SK-N-SH (cell line): ENCODE measurements around the gene KAT6B. TPM values are rescaled to one million over a fixed set of nuclear protein-coding genes. Genes with fewer than 3 reads are reported as not detected.

ENCODE experiments used
- CTCF ChIA-PET: fragments of 300-600, 350-600 bp; formaldehyde crosslinking; extraction: SDS; loops from one replicate; lab custom pipeline; 2021; lab: Yijun Ruan, JAX
- POLR2A ChIA-PET: fragments of 350-600 bp; sonication (Branson Sonifier 250); formaldehyde crosslinking; extraction: SDS; loops from one replicate; lab custom pipeline; 2020; ENCODE audit warnings: antibody characterized with exemption, inconsistent platforms; lab: Yijun Ruan, JAX
- DNase-seq: peaks from one replicate; pipeline ENCODE4 v3.0.0; 2012
- H2AFZ ChIP-seq: fragments of 200-600 bp; sonication (generic); 2 replicates; pipeline ENCODE4 v1.8.1; 2016; ENCODE audit warnings: antibody characterized with exemption, mild to moderate bottlenecking, low read depth
- H3F3A ChIP-seq: fragments of 200-600 bp; sonication (generic); replicated peaks from 2 replicates; pipeline ENCODE3; 2016; ENCODE audit warnings: antibody characterized with exemption, mild to moderate bottlenecking; ENCODE audit not compliant: insufficient read depth
- H3K27ac ChIP-seq, 2 experiments: fragments of 200-500 bp in 1 of 2; fragments of 200-600 bp in 1 of 2; sonication (Bioruptor generic) in 1 of 2; sonication (generic), shearing (Covaris generic) in 1 of 2; 2 replicates each; pipeline versions ENCODE4 v1.5.1 to v1.6.1; 2014 to 2016; ENCODE audit warnings: low read depth in 2 of 2, inconsistent platforms in 1 of 2, low read length in 1 of 2, mild to moderate bottlenecking in 1 of 2, mixed read lengths in 1 of 2
- H3K27me3 ChIP-seq: fragments of 200-600 bp; sonication (generic), shearing (Covaris generic); 2 replicates; pipeline ENCODE4 v1.6.1; 2016; ENCODE audit warnings: mixed run types; ENCODE audit not compliant: insufficient read depth
- H3K36me3 ChIP-seq, 2 experiments: fragments of 200-500 bp in 1 of 2; fragments of 200-600 bp in 1 of 2; sonication (Bioruptor generic) in 1 of 2; sonication (generic) in 1 of 2; replicated peaks in 1 of 2; 2 replicates each; pipeline versions ENCODE3 to v1.5.1; 2014 to 2016; ENCODE audit warnings: low read length in 1 of 2, mild to moderate bottlenecking in 1 of 2; ENCODE audit not compliant: insufficient read depth in 2 of 2, control insufficient read depth in 1 of 2
- H3K4me1 ChIP-seq, 2 experiments: fragments of 200-500 bp in 1 of 2; fragments of 200-600 bp in 1 of 2; sonication (Bioruptor generic) in 1 of 2; sonication (generic), shearing (Covaris generic) in 1 of 2; 2 replicates each; pipeline versions ENCODE4 v1.5.1 to v1.6.1; 2014 to 2016; ENCODE audit warnings: low read depth in 1 of 2, low read length in 1 of 2, mixed run types in 1 of 2; ENCODE audit not compliant: insufficient read depth in 2 of 2, control insufficient read depth in 1 of 2
- H3K4me2 ChIP-seq: fragments of 200-600 bp; sonication (generic), shearing (Covaris generic); 2 replicates; pipeline ENCODE4 v1.6.1; 2017; ENCODE audit warnings: mixed run types
- H3K4me3 ChIP-seq, 2 experiments: fragments of 200-500 bp in 1 of 2; fragments of 200-600 bp in 1 of 2; sonication (Bioruptor generic) in 1 of 2; sonication (generic), shearing (Covaris generic) in 1 of 2; 2 replicates each; pipeline versions ENCODE4 v1.5.1 to v1.8.1; 2014 to 2016; ENCODE audit warnings: low read depth in 2 of 2, inconsistent platforms in 1 of 2, low read length in 1 of 2, mild to moderate bottlenecking in 1 of 2, mixed read lengths in 1 of 2, moderate library complexity in 1 of 2
- H3K79me2 ChIP-seq: fragments of 200-600 bp; sonication (generic); 2 replicates; pipeline ENCODE4 v1.8.1; 2017; ENCODE audit warnings: mild to moderate bottlenecking; ENCODE audit not compliant: insufficient read depth
- H3K9ac ChIP-seq: fragments of 200-600 bp; sonication (generic); 2 replicates; pipeline ENCODE4 v1.6.1; 2017; ENCODE audit warnings: mixed run types
- H3K9me2 ChIP-seq: fragments of 200-600 bp; sonication (generic); 2 replicates; pipeline ENCODE4 v1.6.1; 2017; ENCODE audit warnings: mixed run types
- H3K9me3 ChIP-seq: fragments of 200-600 bp; sonication (generic); 2 replicates; pipeline ENCODE4 v1.6.1; 2017; ENCODE audit warnings: mixed run types, mild to moderate bottlenecking, moderate library complexity
- H4K20me1 ChIP-seq: fragments of 200-600 bp; sonication (generic); 2 replicates; pipeline ENCODE4 v1.6.1; 2017; ENCODE audit warnings: mild to moderate bottlenecking, mixed run types; ENCODE audit not compliant: insufficient read depth
- ELF1 ChIP-seq: IDR thresholded peaks from 2 replicates; pipeline ENCODE4 v1.4.0; 2012
- EZH2phosphoT487 ChIP-seq: fragments of 200-600 bp; sonication (generic); IDR thresholded peaks from 2 replicates; pipeline ENCODE4 v1.6.1; 2017; ENCODE audit warnings: low read depth, mixed run types, mild to moderate bottlenecking, antibody characterized with exemption, moderate library complexity, borderline replicate concordance
- FOSL2 ChIP-seq: IDR thresholded peaks from 2 replicates; pipeline ENCODE4 v1.4.0; 2012; ENCODE audit warnings: low read depth, mild to moderate bottlenecking, moderate library complexity, borderline replicate concordance
- FOXJ3 ChIP-seq: sonication (generic); formaldehyde crosslinking; IDR thresholded peaks from 2 replicates; pipeline ENCODE4 v1.5.1; 2020; ENCODE audit warnings: mild to moderate bottlenecking, missing genetic modification reagents
- GABPA ChIP-seq: IDR thresholded peaks from 2 replicates; pipeline ENCODE4 v1.4.0; 2012; ENCODE audit warnings: low read depth, mild to moderate bottlenecking
- MAX ChIP-seq: IDR thresholded peaks from 2 replicates; pipeline ENCODE4 v1.4.0; 2012; ENCODE audit warnings: low read depth
- MXI1 ChIP-seq: IDR thresholded peaks from 2 replicates; pipeline ENCODE4 v1.6.1; 2012; ENCODE audit warnings: mild to moderate bottlenecking, low read depth, low read length, improper control_type of control experiment
- NFIC ChIP-seq: IDR thresholded peaks from 2 replicates; pipeline ENCODE4 v1.4.0; 2012; ENCODE audit warnings: borderline replicate concordance
- POLR2AphosphoS5 ChIP-seq: IDR thresholded peaks from 2 replicates; pipeline ENCODE4 v1.6.1; 2012; ENCODE audit warnings: low read depth, low read length
- RAD21 ChIP-seq: IDR thresholded peaks from 2 replicates; pipeline ENCODE4 v1.6.1; 2012; ENCODE audit warnings: mild to moderate bottlenecking, low read length
- RCOR1 ChIP-seq: fragments of 150-350 bp; IDR thresholded peaks from 2 replicates; pipeline ENCODE4 v1.6.1; 2017; ENCODE audit warnings: antibody characterized with exemption, low read length
- RXRA ChIP-seq: IDR thresholded peaks from 2 replicates; pipeline ENCODE4 v1.4.0; 2012; ENCODE audit warnings: low read depth, mild to moderate bottlenecking, borderline replicate concordance
- TAF1 ChIP-seq: IDR thresholded peaks from 2 replicates; pipeline ENCODE4 v1.6.1; 2012; ENCODE audit warnings: low read depth, mild to moderate bottlenecking, low read length, moderate library complexity, borderline replicate concordance
- YY1 ChIP-seq: IDR thresholded peaks from 2 replicates; pipeline ENCODE4 v1.4.0; 2012; ENCODE audit warnings: low read depth, mild to moderate bottlenecking
- WGBS: methylation state at CpG from one replicate; pipeline ENCODE4 v1.1.6; 2017; ENCODE audit warnings: low lambda C conversion rate; 5-methylcytosine and 5-hydroxymethylcytosine counted together
- polyA plus RNA-seq, 3 experiments: library from polyadenylated mRNA; depleted of rRNA; stranded (reverse); fragments of >200 nt; gene quantifications; 2 replicates each; pipeline ENCODE4 v1.2.3, GENCODE V29; 2012
- TF ChIP-seq, protein P1 (sequence below): IDR thresholded peaks from 2 replicates; pipeline ENCODE4 v1.6.1; 2012; ENCODE audit warnings: mild to moderate bottlenecking, low read depth, low read length, moderate library complexity
- TF ChIP-seq, protein P2 (sequence below): IDR thresholded peaks from 2 replicates; pipeline ENCODE4 v1.4.0; 2012; ENCODE audit warnings: low read depth, borderline replicate concordance

KAT6B gene
- polyA plus RNA-seq, 1 of the 3 experiments (the other 2 are of a cell fraction), result 4.3 TPM

DNA sequence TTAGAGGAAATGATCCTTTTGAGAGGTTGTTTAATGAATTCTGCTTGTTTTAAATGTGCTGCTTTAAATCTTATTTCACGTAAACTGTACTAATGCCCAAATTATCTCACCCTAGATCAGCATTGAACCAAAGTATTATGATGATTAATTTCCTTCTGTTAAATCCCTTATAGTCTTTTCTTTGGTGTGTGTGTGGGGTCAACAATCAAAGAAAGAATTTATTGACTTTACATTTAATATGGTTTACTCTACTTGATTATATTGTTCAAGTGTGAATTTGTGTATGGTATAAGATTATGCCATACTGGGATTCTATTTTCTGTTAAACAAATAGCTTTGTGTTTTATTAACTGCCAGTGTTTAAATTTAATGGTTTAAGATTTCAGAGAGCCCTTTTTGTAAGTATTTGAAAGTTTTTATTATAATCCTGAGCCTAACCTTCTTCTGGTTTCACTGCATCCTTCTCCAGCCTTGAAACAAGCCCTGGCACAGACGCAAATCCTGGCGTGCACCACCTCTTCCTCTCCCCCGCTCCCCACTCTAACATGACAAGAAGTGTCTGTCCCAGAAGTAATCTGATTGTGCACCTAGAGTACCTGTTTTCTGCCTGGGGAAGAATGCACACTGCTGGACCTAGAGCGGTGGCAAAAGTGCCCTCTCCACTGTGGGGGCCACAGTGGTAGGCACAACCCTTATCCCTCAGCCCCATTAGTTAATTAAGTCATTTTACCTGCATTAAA lies 70.6 kb downstream of the KAT6B start:
- 90% methylated on average over 5 of the region's 5 CpGs for WGBS
- H3K36me3 ChIP-seq, result no peaks in the 10 kb centered on the region
- H2AFZ ChIP-seq, result no peak overlapping the region
- H4K20me1 ChIP-seq, result peaks cover 27% of the 10 kb centered on the region; the same call in 1 of the 2 replicates
- H3K9me2 ChIP-seq, result no peaks in the 10 kb centered on the region
- no peak for DNase-seq
- no peak overlapping the region; the same call in 1 of the 2 replicates for H3K4me2 ChIP-seq
- CTCF ChIA-PET, result no interaction called here
- H3K4me1 ChIP-seq, result peaks cover 20% of the 10 kb centered on the region in 2 experiments; a peak in 3 of 4 replicates
- H3K79me2 ChIP-seq, result peaks cover 69% of the 10 kb centered on the region
- no peaks in the 10 kb centered on the region for H3K9me3 ChIP-seq
- no peak overlapping the region for H3K4me3 ChIP-seq
- TF ChIP-seq YY1, result no peak
- no peak for TF ChIP-seq RXRA
- TF ChIP-seq RCOR1, result no peak
- TF ChIP-seq FOXJ3, result no peak
- TF ChIP-seq, protein P1, sequence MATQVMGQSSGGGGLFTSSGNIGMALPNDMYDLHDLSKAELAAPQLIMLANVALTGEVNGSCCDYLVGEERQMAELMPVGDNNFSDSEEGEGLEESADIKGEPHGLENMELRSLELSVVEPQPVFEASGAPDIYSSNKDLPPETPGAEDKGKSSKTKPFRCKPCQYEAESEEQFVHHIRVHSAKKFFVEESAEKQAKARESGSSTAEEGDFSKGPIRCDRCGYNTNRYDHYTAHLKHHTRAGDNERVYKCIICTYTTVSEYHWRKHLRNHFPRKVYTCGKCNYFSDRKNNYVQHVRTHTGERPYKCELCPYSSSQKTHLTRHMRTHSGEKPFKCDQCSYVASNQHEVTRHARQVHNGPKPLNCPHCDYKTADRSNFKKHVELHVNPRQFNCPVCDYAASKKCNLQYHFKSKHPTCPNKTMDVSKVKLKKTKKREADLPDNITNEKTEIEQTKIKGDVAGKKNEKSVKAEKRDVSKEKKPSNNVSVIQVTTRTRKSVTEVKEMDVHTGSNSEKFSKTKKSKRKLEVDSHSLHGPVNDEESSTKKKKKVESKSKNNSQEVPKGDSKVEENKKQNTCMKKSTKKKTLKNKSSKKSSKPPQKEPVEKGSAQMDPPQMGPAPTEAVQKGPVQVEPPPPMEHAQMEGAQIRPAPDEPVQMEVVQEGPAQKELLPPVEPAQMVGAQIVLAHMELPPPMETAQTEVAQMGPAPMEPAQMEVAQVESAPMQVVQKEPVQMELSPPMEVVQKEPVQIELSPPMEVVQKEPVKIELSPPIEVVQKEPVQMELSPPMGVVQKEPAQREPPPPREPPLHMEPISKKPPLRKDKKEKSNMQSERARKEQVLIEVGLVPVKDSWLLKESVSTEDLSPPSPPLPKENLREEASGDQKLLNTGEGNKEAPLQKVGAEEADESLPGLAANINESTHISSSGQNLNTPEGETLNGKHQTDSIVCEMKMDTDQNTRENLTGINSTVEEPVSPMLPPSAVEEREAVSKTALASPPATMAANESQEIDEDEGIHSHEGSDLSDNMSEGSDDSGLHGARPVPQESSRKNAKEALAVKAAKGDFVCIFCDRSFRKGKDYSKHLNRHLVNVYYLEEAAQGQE, result no peak
- TF ChIP-seq, protein P2, sequence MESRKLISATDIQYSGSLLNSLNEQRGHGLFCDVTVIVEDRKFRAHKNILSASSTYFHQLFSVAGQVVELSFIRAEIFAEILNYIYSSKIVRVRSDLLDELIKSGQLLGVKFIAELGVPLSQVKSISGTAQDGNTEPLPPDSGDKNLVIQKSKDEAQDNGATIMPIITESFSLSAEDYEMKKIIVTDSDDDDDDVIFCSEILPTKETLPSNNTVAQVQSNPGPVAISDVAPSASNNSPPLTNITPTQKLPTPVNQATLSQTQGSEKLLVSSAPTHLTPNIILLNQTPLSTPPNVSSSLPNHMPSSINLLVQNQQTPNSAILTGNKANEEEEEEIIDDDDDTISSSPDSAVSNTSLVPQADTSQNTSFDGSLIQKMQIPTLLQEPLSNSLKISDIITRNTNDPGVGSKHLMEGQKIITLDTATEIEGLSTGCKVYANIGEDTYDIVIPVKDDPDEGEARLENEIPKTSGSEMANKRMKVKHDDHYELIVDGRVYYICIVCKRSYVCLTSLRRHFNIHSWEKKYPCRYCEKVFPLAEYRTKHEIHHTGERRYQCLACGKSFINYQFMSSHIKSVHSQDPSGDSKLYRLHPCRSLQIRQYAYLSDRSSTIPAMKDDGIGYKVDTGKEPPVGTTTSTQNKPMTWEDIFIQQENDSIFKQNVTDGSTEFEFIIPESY, result no peak
- TF ChIP-seq TAF1, result no peak
- no peak for TF ChIP-seq MXI1
- TF ChIP-seq ELF1, result no peak
- TF ChIP-seq GABPA, result no peak
- no peak for TF ChIP-seq MAX
- TF ChIP-seq POLR2AphosphoS5, result no peak
- no peak for TF ChIP-seq NFIC
- no peak for TF ChIP-seq RAD21
- no peak for TF ChIP-seq EZH2phosphoT487
- no peak for TF ChIP-seq FOSL2
- no peaks in the 10 kb centered on the region for H3F3A ChIP-seq
- POLR2A ChIA-PET, result no interaction called here
- no peak overlapping the region for H3K27ac ChIP-seq
- H3K27me3 ChIP-seq, result no peaks in the 10 kb centered on the region
- H3K9ac ChIP-seq, result no peak overlapping the region
